ENCODE data around the gene SDCCAG8.

The SDCCAG8 gene

DNA sequence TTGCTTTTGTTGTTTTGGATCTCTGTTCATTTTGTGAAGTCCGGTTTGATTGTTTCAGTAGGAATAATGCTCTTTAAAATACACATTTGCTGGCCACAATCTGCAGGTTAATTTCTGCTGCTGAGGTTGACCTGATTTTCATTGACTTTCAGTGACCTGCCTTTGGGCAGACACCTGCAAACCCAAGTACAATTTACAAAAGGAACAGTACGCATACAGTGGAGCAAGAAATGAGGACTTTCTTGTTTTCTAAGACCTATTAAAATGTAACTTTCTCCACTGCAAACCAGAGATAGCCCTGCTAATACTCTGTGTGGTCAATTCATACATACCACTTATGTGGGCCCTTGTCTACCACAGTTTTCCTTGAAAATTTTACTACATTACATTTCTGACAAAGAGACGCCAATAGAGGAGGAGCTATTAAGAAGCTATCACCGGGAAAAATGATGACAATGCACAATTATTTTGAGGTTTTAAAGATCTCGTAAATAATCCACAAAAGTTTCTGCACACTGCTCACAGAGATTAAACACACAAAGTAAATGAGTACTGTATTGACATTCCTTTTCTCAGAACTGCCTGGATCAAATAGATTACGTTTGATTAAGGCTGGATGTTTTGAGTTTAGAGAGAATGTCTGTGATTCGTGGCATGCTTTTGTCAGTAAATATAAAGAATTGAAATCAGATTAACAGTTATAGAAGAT, 141.9 kb downstream of the SDCCAG8 start:
- no peak for DNase-seq
- in situ Hi-C loops (cut with HindIII; ENCODE audit: low pct_ligation_motif_present, low pct_unique_long_range_greater_than_20kb, low sequenced_read_pairs): no loop called here

DNA sequence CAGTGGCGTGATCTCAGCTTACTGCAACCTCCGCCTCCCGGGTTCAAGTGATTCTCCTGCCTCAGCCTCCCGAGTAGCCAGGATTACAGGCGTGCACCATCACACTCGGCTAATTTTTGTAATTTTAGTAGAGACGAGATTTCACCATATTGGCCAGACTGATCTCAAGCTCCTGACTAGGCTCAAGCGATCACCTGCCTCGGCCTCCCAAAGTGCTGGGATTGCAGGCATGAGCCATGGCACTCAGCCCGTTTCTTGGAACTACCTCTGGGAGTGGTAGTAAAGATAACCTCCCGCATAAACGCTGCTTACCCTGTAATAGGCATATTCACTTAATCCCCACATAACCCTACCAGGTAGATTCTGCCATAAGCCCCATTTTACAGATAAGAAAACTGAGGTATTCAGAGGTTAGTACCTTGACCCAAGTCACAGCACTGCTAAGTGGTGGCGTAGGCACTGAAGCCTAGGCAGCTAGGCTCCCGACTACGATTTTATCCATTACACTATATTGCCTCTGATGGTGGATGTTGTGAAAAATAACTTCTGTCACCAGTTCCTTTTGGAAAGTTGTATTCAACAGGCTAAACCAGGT, 143.8 kb downstream of the SDCCAG8 start:
- in situ Hi-C loops (cut with HindIII; ENCODE audit: low pct_ligation_motif_present, low pct_unique_long_range_greater_than_20kb, low sequenced_read_pairs): no loop called here
- no peak for DNase-seq

DNA sequence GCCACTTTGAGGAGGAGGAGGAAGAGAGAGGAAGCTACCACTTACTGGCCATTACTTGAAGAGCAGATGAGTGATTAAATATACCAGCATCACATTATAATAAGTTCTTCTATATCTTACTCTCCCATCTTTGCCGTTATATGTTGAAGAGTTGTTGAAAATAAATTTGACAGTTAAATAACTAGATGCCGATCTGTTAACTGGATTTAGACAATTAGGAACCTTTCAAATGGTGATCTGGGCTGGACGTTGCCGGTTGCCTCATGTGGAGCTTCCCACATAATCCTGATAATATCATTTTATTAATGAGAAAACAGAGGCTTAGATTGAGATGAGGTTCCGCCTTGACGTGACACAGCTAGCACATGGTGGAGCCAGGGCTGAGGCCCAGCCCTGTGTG, 147.0 kb downstream of the SDCCAG8 start:
- DNase-seq: no peak
- in situ Hi-C loops (cut with HindIII; ENCODE audit: low pct_ligation_motif_present, low pct_unique_long_range_greater_than_20kb, low sequenced_read_pairs): no loop called here

DNA sequence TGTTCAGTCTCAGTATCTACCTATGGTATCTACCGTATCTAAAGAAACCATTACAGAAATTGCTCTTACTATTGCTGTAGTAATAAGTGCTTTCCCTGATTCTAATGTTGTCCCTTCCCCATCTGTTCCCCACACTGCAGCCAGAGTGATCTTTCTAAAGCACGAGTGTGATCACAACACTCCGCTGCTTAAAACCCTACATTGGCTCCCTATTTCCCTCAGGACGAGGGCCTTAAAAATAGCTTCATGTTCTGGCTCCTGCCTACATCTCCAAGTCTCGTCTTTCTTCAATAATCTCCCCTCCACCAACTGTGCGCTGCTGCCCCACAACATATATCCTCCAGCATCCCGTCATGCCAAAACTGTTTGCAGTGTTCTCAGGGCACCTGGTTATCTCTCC, 150.6 kb downstream of the SDCCAG8 start:
- no peak for DNase-seq
- in situ Hi-C loops (cut with HindIII; ENCODE audit: low pct_ligation_motif_present, low pct_unique_long_range_greater_than_20kb, low sequenced_read_pairs): no loop called here

DNA sequence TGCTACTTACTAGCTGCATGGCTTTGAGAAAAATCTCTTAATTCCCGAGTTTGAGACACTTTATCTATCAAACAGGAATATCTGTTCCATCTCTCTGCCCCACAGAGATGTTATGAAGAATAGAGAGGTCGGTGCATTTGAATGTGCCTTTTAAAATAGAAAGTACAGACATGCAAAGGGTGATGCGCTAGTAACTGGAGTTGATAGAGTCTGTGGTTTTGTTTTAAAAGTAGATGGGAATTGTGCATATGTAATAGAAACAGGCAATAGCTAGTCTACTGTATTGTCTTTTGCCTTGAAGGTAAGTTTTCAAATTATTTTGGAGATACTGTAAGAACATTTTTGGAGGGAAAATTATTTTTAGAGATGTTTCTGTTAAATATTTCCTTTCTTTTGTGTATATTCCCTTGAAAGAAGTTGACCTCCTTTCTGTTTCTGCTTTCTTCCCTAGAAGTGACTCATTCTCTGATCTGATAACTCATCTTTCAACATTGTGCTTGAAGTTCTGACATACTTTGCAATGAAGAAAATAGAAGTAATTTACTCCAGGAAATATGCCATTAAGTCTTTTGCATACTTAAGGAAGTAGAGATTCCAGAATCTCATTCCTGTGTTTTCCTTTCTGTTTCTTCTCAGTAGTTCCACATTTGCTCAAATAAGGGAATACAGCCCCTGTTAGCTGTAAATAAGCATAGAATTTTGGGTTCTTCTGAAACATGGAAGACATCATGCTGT, 151.6 kb downstream of the SDCCAG8 start:
- peak; percentile 11 for DNase-seq
- in situ Hi-C loops (cut with HindIII; ENCODE audit: low pct_ligation_motif_present, low pct_unique_long_range_greater_than_20kb, low sequenced_read_pairs): no loop called here

DNA sequence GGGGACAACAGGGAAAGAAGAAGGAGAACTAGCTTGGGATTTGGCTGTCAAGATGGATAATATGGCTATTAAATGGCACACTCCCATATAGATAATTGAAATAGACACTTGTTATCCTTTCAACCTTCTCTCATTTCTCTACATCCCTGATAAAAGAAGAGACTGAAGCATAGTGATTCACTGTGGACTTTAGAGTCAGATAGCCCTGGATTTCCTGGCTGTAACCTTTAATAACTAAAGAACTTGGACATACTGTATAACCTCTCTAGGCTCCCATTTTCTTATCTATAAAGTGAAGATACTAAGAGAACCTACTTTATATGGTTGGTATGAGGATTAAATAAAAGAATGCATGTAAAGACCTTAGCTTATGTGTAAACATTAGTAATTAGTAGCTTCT, 152.6 kb downstream of the SDCCAG8 start:
- DNase-seq: no peak
- in situ Hi-C loops (cut with HindIII; ENCODE audit: low pct_ligation_motif_present, low pct_unique_long_range_greater_than_20kb, low sequenced_read_pairs): no loop called here

DNA sequence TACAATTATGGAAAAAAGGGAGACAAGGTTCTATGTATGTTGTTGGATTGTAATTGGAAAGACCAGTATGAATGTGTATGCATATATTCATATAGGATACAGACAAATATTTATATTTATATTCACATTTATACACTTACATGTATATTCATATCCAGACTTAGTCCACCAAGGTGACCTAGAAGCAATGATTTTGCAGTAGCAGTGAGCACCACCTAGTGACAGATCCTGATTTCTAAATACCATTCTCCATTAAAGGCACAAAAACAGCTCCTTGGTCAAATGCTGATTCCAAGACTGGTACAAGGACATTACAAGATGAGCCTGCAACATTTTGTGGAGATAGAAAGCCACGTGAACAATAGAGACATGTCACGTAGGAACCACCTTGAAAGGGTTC, 153.4 kb downstream of the SDCCAG8 start:
- in situ Hi-C loops (cut with HindIII; ENCODE audit: low pct_ligation_motif_present, low pct_unique_long_range_greater_than_20kb, low sequenced_read_pairs): no loop called here

DNA sequence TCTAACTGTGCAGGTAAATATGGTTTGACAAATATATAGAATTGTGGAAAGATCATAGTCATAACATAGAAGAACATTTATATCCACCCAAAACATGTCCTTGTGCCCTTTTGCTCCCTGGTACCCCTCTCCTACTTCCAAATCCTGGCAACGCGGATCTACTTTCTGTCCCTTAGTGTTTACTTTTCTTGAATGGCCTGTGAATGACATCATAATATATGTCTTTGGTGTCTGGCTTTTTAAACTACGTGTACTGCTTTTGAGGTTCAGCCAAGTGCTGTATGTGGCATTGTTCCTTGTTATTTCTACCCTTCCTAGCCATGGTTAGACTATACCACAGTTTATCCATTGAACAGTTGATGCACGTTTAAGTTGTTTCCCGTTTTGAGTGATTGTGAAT, 155.6 kb downstream of the SDCCAG8 start:
- DNase-seq: no peak
- in situ Hi-C loops (cut with HindIII; ENCODE audit: low pct_ligation_motif_present, low pct_unique_long_range_greater_than_20kb, low sequenced_read_pairs): no loop called here

More for the DNA sequence above, 153.4 kb downstream of the SDCCAG8 start:
- peak; percentile 42 for DNase-seq

DNA sequence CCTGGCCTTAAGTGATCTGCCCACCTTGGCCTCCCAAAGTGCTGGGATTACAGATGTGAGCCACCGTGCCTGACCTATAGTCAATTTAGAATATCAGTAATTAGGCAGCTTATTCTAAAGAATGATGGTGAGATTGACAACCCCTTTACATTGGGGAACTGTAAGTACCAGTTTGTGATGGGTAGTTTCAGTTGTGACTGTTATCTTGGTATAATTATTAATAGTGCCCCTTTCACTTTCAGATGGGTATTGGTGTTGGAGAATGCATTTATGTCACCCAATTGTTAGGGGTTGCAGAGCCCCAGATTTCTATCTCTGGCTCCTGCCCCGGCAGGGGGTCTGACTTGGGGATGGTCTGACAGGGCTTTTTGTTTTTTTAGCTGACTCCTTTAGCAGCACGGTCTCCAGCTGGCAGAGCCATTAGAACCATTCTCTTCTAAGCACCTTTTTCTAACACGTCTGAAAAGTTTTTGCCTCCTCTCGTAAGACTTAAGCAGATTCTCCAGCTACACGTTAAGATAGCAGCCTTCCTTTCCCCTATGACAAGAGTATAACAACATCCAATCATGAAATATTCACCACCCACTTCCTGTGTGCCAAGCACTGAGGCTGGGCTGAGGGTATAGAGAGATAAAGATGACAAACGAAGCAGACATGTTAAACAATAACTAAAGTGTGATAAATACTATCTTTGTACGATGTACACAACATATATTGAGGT, 157.8 kb downstream of the SDCCAG8 start:
- in situ Hi-C loops (cut with HindIII; ENCODE audit: low pct_ligation_motif_present, low pct_unique_long_range_greater_than_20kb, low sequenced_read_pairs): no loop called here

DNA sequence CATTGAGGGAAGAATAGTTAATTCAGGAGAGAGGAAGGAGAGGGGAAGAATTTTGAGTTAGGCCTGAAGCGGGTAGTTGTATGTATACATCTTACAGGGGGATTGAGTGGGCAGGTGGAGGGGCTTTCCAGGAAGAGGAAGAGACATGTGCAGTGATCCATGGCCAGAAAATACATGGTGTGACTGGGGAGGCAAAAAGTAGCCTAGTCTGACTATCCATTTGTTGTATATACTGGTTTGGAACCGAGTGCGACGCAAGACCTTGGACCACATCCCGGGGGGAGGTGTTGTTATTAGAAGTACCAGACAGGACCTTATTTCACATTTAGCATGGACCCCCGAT, 158.3 kb downstream of the SDCCAG8 start:
- no peak for DNase-seq
- in situ Hi-C loops (cut with HindIII; ENCODE audit: low pct_ligation_motif_present, low pct_unique_long_range_greater_than_20kb, low sequenced_read_pairs): no loop called here

More for the DNA sequence above, 157.8 kb downstream of the SDCCAG8 start:
- DNase-seq: no peak

DNA sequence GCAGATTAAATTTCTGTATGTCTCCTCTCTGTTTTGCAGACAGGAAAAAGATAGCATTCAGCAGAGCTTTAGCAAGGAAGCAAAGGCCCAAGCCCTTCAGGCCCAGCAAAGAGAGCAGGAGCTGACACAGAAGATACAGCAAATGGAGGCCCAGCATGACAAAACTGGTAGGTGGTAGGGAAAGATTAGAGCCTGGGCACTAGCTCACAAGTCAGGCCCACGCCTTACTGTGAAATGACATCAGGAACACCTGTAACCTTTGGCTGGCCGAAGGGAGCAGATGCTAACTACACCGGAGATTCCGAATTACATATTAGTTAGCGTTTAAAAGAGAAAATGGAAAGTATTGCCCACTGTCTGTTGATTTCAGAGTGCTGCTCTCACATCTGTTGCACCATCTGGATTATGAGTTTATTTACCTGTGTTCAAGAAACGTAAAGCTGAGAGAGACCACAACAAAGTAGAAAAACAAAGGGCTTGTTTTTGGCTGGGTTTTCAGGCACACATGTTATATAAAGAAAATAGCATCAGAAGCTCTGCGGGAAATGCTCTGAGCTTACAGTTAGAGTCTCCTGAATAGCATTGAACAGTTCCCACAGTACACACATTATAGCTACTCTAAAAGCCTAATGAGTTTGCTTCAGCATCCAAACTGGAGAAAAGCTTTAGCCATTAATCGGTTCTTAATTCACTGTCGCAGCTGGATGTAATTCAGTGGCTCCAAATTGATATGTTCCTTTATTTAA, 160.0 kb downstream of the SDCCAG8 start:
- DNase-seq: no peak
- in situ Hi-C loops (cut with HindIII; ENCODE audit: low pct_ligation_motif_present, low pct_unique_long_range_greater_than_20kb, low sequenced_read_pairs): no loop called here

DNA sequence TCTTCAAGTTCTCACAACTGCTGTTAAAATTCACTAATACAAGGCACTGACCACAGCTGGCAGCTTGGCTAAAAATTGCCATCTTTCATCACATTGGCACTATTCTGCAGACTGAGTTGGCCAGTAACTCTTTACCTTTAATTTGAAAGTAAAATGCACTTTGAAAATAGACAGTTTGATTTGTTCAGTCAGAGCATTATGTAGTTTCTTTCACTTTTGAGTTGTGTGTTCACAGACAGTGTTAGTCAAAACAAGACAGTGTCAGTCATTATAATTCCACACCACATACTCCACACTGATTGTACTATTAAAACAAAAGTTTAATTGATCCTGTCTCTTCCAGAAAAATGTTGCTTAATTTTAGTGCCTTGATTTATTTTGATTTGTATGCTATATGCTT, 160.7 kb downstream of the SDCCAG8 start:
- DNase-seq: no peak
- in situ Hi-C loops (cut with HindIII; ENCODE audit: low pct_ligation_motif_present, low pct_unique_long_range_greater_than_20kb, low sequenced_read_pairs): no loop called here

DNA sequence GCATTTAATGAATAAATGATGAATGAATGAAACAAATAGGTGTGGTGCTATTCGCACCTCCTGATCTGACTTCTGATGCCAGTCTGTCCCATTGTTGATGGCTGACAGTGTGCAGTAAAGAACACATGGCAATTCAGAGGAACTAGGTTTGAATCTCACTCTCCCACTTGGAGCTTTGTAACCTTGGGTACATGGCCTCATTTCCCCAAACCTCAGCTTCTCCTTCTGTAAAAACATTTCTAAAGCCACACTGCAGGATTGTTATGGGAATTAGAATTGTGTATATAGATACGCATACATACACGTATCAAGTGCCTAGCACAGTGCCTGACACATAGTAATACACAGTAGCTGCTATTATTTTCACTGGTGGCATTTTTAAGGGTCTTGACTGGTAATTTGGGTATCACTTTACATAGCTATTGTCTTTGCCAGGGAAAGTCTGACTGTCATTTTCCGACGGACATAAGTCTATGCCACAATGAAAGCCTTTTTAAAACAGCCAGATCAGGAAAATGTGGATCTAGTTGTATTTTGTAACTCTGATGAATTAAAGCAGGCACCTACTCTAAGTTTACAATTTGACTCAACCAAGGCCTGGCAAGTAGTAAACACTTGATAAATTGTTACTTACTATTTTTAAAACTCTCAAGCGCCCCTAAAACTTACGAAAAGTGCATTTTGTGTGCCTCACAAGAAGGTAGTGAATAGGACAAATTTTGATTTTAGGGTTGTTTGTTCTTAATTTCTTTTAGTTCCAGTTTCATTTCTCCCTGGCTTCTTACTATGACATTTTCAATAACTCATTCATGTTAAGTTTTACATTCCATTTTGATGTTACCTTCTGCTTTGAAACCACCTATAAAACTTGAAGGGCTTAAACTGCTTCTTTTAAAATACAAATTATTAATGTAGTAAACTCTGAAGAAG, 164.4 kb downstream of the SDCCAG8 start:
- in situ Hi-C loops (cut with HindIII; ENCODE audit: low pct_ligation_motif_present, low pct_unique_long_range_greater_than_20kb, low sequenced_read_pairs): no loop called here
- DNase-seq: no peak

DNA sequence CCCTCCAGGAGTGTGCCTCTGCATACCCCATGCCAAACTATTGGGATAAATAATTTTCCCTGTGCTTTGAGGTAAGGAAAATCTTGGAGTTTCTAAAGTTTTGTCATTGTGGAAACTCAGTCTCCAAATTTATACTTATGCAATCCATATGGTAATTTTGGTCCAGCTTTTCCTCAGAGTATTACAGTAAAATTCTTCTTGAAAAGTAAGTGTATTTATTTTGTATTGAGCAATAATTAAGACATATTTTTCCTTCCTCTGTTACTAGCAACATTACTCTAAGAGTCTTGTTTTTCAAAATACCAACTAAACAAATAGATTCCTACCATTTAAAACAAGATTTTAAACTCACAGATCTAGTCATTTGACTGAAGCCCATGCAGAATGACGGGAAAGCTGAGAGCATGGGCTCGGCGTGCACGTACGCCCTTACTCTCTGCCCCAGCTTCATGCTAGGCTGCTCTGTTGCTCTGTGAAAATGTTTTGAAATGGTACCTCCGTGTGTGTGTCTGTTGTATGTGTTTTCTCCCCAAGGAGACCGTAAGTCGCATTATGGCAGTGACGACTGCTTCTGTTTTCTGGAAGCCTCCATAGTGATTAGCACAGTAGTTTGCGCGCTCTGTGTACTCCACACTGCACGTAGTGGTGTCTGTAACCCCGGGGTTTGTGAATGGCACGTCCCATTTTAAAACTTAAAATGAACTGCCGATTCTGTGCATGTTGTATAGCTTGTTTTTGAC, 165.3 kb downstream of the SDCCAG8 start:
- DNase-seq: no peak

DNA sequence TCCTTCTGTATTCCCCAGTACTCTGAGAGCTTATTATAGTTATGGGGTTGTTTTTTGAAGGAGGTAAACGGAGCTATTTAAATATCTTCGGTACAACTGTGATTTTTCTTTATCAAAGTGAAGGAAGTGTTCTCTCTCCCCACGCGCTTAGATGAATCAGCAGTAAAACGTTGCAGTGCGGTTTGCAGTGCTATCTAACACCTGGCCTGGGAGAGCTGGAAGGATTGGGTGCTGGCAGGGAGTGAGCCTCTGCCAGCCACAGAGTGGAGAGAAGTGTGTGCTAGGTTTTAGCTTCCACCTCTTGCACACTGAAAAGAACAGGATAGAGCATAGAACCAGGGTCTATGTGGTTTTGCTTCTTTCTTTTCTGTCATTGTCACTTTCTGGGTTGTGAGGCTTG, 165.9 kb downstream of the SDCCAG8 start:
- in situ Hi-C loops (cut with HindIII; ENCODE audit: low pct_ligation_motif_present, low pct_unique_long_range_greater_than_20kb, low sequenced_read_pairs): no loop called here
- peak; percentile 88 for DNase-seq

More for the DNA sequence above, 165.3 kb downstream of the SDCCAG8 start:
- in situ Hi-C loops (cut with HindIII; ENCODE audit: low pct_ligation_motif_present, low pct_unique_long_range_greater_than_20kb, low sequenced_read_pairs): no loop called here

DNA sequence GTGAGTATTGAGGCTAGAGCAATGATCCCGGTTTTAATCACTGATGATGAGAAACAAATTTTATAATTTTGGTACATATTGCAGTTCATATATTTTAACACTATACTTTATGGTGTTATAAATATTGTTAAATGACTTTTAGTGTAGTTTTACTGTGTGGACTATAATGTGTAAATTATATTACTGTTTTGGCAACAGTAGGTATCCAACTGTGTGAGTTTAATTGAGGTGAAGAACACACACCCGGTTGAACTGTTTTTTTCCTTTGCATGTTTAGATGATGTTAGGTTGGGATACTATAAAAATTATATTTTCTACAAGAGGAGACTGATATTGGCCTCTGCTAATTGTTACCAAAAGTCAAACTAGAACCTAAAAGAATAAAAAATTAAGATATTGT, 166.5 kb downstream of the SDCCAG8 start:
- in situ Hi-C loops (cut with HindIII; ENCODE audit: low pct_ligation_motif_present, low pct_unique_long_range_greater_than_20kb, low sequenced_read_pairs): no loop called here
- DNase-seq: no peak

DNA sequence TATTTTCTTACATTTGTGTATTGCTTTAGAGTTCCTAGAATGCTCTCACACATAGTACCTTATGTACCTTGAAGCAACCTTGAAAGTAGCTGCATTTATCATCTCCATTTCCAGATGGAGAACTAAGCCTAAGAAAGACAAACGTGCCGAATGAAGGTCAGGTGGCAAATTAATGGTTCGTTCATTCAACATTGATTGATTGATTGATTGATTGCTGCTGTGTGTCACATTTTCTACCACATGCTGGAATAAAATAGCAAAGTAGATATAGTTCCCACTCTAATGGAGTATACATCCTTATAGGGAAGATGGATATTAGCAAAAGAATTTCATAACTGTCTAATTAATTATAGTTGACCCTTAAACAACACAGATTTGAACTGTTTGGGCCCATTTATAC, 172.2 kb downstream of the SDCCAG8 start:
- no peak for DNase-seq
- in situ Hi-C loops (cut with HindIII; ENCODE audit: low pct_ligation_motif_present, low pct_unique_long_range_greater_than_20kb, low sequenced_read_pairs): no loop called here

Data from ACHN (cell line).